Hematopoietic multipotent progenitor cell treated with erythropoietin and hydrocortisone succinate and interleukin-3 and kit ligand, for 8 days (in vitro differentiated cells): ENCODE data around the gene OR51E1.

Experiments used
- DNase-seq: peaks from one replicate; pipeline ENCODE4 v3.0.0-alpha.2; 2015

OR51E1 gene, protein sequence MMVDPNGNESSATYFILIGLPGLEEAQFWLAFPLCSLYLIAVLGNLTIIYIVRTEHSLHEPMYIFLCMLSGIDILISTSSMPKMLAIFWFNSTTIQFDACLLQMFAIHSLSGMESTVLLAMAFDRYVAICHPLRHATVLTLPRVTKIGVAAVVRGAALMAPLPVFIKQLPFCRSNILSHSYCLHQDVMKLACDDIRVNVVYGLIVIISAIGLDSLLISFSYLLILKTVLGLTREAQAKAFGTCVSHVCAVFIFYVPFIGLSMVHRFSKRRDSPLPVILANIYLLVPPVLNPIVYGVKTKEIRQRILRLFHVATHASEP

DNA sequence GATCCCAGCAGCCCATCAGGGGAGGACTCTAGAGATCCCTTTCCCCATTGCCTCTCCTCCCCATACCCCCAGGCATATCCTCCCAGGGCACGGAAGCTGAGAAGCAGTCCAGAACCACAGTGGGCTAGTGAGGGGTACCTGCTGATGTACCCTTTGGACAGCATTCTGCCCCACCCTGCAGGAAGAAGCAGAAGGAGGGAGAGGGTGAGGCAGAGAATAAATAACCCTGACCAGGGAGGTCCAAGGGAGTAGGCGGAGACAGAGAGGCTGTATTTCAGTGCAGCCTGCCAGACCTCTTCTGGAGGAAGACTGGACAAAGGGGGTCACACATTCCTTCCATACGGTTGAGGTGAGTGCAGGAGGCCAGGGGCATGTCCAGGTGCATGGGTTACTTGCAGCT, at the start of gene OR51E1:
Gene OR51E1 (plus strand): TSS at position 301 of the 400 bp plus-strand sequence. CDS start 8,545 bp downstream, outside the sequence.
- no peak for DNase-seq

DNA sequence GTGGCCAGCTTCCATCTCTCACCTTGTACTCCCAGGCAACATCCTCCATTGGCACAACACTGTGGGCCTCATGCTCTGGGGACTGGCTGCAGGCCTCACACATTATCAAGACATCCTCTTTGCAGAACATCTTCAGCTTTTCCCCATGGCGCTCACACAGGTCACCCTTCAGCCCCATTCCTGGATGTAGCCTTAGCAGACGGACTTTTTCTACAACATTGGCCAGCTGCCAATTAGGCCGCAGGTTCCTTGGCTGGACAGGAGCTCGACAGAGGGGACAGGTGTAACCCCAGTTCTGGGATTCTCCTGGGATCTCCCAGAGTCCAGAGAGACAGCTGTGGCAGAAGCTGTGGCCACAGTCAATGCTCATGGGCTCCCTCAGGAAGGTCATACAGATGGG, 38.7 kb upstream of the OR51E1 start:
- DNase-seq = no peak

DNA sequence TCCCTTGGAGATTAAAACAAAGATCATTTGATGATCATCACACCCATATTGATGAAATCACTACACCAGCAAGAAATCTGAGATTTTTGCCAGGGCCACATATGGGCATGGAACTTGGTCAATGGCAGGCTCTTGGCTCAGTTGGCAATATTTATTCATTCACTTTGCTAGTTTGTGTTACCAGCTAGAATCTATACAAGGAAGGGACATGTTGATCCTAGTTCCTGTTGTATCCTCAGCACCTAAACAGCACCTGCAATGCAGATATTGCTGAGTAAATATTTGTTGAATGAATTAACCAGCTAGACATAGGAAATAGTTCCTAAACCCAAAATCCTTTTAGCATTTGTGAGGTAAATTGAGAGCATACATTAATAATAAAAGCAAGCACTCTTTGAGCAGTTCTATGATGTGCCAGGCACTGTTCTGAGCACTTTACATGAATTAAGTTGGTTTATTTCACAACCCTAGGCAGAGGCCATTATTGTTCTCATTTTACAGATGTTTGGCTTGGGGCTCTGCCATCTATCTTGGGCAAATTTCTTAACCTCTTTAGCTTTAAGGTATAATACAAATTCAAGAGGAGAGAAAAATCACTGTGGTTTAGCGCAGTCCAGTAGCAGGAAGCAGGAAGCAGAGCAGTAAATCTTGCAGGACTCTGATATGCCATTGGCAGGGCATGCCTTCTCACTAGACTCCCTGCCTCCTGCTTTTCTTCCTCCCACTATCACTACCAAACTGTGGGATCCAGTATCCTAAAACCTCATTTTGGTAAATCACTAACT, 37.4 kb upstream of the OR51E1 start:
- no peak for DNase-seq

DNA sequence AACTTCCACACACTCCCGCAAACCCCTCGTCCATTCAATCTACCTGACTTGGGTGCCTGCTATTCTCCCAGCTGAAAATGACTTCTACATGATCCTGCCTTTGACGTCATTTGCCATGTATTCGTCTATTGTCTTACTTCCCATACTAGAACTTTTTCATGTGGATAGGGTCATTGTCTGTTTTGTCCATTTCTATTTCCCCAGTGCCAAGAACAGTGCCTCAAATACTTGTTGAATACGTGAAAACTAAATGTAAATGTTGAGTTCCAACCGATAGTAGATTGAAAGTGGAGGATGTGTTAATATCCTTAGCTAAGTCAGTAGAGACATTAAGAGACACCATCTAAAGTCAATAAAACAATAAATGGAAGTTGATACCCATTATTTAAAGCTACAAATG, 36.7 kb upstream of the OR51E1 start:
- DNase-seq = peak; percentile 18

DNA sequence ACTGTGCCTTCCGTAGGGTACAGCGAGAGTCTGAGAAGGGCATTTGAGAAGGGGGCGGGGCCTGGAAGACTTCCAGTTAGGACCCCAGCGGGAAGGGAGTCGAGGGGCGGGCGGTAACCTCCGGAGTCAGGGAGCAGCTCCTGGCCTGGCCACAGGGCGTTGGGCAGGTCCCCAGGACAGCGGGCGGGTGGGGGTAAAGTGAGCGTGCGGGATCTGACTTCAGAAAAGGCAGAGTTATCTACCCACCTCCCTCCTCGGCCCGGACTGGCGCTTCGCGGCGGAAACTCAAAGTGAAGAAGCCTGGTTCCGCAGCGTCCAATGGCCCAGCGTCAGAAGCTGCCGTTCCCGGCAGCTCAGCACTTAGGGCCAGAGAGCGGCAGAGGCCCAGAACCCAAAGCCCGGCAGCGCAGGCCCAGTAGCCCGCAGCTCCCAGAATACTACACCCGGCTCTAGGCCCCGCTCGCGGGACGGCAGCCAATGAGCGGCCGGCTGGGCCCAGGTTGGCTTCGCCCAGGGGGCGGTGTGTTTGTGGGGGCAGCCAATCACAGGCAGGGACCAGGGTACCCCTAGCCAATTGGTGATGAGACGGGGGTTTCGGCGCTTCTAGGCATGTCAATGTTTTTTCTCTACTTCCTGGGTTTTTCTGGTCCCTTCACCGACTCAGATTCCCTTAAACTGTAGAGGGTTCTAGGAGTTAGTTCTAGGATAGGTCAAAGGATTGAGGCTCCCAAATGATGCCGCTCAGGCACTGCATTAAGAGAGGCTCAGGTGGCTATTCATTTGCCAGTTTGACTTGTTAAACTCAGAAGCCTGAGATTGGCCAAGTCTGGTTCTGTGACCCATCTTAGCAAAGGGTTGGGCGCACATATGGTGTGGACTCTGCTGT, 35.8 kb upstream of the OR51E1 start, which contains the start of gene TRIM68:
Gene TRIM68 (minus strand): TSS at position 451 of the 886 bp plus-strand sequence. CDS start 2,727 bp downstream, outside the sequence.
- peak; percentile 96 for DNase-seq

DNA sequence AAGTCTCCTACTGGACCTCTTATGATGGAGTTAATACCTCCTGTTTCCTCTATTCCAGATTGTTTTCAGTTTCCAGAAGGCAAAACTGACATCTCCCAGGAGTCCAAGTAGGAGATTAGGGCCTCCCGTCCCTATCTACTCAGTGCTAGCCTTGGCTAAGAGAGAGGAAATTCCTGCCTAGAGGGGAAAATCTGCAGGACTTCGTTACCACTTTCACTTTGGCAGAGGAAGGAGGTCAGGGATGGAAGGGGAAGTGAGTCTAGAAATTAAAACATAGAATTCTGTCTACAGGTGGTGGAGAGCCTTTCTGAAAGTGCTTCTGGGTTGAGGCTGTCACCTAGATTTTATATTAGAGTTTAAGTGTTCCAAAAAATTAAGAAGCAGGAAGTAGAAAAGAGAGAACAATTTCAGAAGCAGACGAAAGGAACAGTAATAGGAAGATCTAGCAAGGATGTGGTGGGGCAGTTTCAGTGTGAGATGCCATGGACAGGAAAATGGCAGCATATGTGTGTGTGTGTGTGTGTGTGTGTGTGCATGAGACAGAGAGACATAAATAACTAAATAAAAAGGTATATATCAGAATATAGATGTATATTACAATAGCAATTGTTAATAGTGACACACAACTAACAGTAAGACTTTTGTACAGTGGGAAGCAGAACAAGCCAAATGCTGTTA, 33.4 kb upstream of the OR51E1 start:
- no peak for DNase-seq

DNA sequence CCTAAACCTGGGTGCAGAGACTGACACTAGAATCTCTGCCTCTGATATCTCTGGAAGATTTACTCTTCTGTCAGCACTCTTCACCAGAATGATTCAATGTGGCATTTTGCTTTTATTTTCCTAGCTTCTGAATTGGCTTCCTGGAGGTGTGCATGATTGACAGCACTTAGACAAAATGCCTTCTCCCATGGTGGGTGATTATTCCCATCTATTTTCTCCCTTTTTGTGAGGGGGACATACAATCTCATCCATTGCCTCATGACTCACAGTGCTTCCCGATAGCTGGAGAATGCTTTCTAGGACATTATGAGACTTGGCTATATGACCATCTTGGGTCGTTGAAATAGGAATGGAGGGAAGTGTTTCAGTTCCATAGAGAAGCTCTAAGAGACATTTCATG, 31.8 kb upstream of the OR51E1 start:
- DNase-seq = no peak

DNA sequence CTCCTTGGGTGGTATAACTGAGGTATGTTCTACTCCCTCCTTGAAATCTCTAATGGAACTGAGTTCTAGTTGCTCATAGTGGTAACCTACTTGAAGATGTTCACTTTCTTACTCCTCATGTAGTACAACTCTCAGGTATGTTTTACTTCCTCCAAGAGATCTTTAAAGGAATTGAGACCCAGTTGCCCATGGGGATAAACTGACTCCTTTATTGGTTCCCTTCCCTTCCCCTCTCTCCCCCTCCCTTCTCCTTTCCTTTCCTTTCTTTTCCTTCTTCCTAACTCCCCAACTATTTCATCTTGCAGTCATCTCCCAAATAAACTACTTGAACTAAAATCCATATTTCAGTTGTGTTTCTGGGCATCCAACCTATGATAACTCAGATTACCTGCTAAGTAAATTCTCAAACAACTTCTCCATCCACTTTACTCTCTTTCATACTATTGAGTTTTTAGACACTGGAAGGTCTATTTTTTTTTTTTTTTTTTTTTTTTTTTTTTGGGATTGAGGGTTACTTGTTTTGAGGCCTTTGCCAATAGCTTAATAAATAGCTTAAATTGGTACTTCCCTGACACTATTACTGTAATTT, 27.8 kb upstream of the OR51E1 start:
- DNase-seq = no peak

DNA sequence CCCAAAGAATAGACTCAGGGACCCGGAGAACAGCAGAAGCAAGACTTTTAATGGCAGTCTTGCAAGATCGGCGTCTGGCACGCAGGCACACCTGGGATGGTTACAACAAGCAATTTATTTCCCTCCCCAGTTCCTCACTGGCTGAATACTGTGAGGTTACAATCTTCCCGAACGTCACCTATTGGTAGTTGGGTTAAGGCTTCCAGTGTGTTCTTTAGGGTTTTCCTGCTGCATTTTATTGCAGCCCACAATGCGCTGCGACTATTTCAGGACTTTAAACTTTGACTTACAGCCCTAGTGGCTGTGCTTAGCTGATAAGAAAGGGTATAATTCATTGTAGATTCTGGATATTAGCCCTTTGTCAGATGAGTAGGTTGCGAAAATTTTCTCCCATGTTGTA, 24.3 kb upstream of the OR51E1 start:
- DNase-seq = no peak

DNA sequence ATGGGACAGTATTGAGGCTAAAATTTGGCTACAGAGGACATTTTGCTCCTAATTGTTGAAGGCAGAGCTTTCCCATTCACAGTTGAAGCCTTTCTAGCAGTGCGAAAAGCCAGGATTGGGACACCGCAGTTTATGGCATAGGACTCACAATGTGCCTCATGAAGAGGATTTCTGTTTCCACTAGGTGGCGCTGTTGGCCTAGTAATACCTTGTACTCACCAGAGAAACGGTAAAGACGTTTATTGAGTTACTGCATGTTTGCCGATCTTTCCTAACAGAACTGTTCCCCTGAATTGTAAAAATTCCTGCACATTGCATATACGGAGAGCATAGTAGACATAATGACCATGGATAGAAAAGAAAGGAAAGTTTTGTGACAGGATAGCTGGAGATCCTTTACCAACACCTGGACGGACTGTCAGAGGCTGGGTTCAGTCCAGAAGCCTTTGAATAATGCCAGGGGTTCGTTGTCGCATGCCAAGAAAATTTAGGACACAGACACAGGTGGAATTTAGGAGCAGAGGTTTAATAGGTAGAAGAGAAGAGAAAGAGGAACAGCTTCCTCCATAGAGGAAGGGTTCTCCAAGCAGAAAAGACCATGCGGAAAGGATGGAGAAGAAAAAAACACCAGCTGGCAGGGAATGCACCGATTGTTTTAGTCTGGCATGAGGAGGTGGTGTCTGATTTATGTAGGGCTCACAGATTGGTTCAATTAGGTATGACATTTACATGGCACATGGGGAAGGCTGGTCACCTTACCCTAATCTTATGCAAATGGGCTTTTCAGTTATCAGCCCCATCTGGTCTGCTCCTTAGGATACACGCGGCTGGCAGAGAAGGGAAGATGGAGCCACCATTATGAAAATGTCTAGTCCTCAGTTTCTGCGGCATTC, 17.3 kb upstream of the OR51E1 start:
- DNase-seq = peak; percentile 84

DNA sequence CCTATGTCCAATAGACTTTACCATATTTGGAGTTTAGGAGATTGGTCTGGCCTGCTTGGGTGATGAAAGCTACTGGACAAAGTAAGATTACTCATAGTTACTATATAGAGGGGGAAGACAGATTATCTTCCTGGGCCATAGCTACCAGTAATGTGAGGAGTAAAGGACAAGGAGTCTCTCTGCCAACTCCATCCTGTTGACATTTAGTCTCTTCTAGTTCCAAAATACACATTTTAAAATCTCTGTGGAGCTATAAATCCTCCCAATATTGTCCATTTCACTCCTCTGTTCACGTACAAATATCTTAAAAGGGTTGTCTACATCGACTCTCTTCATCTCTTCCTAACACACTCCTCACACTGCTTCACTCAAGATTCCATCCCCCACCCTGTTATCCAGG, 7.6 kb upstream of the OR51E1 start:
- no peak for DNase-seq

DNA sequence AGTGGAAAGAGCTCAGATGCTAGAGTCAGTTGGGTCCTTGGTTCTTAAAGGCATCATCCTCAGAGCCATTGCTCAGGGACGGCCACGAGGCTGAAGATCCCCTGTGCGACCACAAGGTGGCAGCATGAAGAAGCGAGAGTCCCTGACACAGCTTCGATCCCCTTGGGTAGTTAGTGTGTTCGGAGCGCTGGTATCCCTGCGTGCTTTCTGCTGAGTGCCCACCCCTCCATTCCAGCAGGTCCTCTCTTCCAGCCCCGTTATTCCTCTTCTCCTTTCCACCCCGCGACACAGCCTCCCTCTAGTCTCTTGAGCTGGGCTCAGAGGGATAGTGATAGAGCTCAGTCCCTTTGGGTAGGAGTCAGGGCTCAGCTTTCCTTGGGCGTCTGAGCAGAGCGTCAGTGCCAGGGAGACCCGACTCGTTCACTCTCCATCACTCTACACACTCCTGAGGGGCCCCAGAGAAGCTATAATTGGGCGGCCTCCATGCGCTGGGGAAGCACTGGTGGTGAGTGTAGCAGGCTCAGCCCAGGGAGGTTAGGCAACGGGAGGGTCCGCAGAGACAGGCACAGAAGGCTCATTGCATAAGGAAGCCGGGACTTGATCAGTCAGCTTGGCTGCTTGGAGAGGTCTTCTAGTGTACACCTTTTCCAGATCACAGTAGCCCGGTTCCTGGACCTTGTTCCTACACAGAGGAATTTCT, 6.7 kb upstream of the OR51E1 start, which contains the start of gene OR51D1:
Gene OR51D1 (plus strand): TSS at position 516 of the 700 bp plus-strand sequence. CDS start 2,314 bp downstream, outside the sequence.
- peak; percentile 70 for DNase-seq

DNA sequence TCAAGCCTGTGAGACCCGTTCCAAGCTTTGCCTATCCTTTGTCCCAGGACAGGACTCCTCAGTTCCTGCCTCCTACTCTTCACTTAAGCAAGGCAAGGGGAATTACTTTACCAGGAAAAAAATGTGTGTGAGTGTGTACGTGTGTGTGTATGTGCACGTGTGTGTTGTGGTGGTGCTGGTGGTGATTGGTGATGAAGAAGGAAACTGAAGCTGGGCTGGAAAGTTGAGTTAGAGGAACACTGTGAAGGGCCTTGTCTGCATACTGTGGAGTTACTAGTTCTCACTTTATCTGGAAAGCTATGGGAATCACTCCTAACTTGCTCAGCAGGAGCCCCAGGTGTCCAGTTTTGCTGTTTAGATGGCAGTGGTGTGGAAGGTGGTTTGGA, 6.1 kb upstream of the OR51E1 start:
- no peak for DNase-seq

DNA sequence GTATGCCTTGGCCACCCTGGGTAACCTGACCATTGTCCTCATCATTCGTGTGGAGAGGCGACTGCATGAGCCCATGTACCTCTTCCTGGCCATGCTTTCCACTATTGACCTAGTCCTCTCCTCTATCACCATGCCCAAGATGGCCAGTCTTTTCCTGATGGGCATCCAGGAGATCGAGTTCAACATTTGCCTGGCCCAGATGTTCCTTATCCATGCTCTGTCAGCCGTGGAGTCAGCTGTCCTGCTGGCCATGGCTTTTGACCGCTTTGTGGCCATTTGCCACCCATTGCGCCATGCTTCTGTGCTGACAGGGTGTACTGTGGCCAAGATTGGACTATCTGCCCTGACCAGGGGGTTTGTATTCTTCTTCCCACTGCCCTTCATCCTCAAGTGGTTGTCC, 3.9 kb upstream of the OR51E1 start:
- DNase-seq = no peak

DNA sequence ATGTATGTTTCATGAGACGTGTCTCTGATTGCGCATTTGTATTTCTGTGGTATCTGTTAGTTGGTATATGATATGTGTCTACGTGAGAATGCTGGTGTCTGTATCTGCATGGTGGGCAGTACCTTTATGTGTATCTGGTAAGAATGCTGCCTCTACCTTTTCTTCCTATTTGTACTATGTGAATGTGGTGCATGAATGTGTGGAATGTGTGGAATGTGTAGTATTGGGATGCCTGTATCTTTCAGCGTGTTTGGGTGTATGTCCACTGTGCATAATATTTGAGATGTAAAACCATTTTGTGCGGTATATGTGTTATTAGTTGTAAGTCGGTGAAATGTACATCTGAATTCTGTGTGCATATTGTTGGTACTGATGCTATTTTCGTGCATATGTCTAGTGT, 2.3 kb upstream of the OR51E1 start:
- DNase-seq = no peak

DNA sequence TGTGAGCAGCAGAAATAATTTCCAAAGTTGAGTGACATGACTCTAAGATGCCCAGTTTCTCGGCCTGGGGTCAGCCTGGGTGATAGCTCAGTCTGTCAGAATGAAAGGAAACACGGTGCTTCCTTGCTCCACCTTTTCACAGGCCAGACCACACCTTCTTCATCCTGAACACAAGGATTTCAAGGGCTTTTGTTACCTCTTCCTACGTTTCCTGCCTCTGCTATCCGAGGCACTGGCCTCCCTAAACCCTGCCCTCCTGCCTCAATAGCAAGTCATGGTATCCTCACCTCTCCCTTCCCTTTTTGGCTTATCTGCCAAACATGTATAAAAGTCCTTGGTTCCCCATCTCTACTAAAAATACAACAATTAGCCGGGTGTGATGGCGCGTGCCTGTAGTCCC, 1.7 kb upstream of the OR51E1 start:
- DNase-seq = no peak

DNA sequence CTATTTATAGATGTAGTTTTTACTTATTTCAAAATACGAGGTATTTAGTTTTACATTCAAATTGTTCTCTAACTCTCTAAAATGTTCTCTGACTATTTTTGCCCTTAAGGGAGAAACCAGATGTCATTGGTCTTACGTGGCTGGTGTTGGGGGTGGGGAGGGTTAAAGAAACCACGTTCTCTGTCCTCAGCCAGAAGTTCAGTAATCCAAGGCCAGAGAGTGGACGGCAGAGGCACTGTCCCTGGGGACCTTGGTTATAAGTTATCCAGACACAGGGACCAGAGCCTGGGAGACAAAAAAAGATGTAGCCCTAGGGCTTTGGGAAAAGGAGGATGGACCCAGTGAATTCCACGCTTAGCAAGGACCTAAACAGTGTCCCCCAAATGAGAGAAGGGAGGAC, 706 bp upstream of the OR51E1 start:
- DNase-seq = no peak

DNA sequence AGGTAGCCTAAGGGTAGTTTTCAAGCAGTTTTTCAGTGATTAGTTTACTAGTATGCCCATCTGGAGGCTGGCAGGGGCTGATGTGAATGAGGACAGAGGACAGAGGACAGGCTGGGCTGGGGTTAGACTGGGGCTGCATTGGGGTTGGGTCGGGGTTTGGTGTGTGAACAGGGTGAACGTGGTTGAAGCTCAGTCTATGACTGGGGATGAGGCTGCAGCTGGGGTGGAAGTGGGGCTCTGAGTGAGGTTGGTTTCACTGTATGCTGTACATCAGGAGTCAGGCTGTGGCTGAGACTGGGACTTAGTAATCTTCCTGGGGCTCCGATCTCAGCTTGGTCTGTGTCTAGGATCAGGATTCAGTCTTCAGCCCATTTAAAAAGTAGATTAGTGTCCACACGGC, 451 bp downstream of the OR51E1 start:
- no peak for DNase-seq

DNA sequence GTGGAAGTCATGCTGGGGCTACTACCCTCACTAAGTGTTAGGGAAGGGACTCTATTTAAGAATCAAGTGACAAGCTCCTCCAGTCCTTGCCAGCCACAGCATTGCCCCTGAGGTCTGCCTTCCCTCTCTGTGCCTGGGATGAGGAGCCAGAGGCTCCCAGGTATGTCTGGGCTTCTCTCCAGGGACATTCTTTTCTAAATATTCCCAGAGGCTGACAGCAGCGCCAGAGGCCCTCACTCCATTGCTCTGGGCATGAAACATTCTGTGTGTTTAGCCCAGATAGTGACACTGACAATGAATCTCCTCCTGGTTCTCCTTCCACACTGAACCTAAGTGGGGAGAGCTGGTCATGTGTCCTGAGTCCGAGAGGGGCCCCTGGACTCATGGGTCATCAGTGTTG, 2.2 kb downstream of the OR51E1 start:
- no peak for DNase-seq

DNA sequence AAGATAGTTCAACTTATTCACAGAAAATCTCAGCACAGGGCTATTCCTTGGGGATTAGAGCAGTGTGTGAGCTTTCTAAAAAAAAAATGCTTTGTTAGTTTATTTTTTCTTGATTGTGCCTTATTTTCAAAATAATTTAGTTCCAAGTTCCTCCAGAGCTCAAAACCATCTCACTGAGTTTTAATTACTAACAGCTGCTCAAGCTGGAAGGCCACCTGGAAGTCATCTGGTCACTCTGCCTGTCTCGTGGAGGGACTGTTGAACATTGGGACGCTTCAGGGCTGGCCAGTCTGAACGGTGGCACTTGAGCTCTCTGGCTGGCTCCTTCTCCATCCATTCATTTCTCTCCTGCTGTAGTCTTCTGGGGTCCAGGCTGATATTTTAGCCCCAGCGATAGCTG, 4.0 kb downstream of the OR51E1 start:
- no peak for DNase-seq
